ENCODE measurements around the gene IL15RA. TPM values are rescaled to one million over a fixed set of nuclear protein-coding genes. Genes with fewer than 3 reads are reported as not detected.
A peak's percentile ranks its signal among the peaks of the same experiment; 100 is the strongest.

The IL15RA gene
- total RNA-seq, 1 donor from 2014 or later, result 0.48 TPM

GRCh38 chr10:5953676-5954075 lies 23.7 kb downstream of the IL15RA start:
- Mint-ChIP-seq H3K4me3 (ENCODE audit: low read depth) (no peak overlapping the region), H3K27ac (no peak overlapping the region), H3K27me3 (peaks cover 19% of the 10 kb centered on the region), H3K36me3 (ENCODE audit: insufficient read depth) (no peaks in the 10 kb centered on the region), H3K4me1 (ENCODE audit: low read depth) (no peaks in the 10 kb centered on the region), H3K9me3 (ENCODE audit: low read depth) (no peaks in the 10 kb centered on the region)
- DNase-seq (ENCODE audit: low spot score, unreplicated experiment), result no peak
- TF ChIP-seq, protein P1, sequence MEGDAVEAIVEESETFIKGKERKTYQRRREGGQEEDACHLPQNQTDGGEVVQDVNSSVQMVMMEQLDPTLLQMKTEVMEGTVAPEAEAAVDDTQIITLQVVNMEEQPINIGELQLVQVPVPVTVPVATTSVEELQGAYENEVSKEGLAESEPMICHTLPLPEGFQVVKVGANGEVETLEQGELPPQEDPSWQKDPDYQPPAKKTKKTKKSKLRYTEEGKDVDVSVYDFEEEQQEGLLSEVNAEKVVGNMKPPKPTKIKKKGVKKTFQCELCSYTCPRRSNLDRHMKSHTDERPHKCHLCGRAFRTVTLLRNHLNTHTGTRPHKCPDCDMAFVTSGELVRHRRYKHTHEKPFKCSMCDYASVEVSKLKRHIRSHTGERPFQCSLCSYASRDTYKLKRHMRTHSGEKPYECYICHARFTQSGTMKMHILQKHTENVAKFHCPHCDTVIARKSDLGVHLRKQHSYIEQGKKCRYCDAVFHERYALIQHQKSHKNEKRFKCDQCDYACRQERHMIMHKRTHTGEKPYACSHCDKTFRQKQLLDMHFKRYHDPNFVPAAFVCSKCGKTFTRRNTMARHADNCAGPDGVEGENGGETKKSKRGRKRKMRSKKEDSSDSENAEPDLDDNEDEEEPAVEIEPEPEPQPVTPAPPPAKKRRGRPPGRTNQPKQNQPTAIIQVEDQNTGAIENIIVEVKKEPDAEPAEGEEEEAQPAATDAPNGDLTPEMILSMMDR (IDR thresholded peaks at IDR 0.05; ENCODE audit: unreplicated experiment), result no peak

DNA sequence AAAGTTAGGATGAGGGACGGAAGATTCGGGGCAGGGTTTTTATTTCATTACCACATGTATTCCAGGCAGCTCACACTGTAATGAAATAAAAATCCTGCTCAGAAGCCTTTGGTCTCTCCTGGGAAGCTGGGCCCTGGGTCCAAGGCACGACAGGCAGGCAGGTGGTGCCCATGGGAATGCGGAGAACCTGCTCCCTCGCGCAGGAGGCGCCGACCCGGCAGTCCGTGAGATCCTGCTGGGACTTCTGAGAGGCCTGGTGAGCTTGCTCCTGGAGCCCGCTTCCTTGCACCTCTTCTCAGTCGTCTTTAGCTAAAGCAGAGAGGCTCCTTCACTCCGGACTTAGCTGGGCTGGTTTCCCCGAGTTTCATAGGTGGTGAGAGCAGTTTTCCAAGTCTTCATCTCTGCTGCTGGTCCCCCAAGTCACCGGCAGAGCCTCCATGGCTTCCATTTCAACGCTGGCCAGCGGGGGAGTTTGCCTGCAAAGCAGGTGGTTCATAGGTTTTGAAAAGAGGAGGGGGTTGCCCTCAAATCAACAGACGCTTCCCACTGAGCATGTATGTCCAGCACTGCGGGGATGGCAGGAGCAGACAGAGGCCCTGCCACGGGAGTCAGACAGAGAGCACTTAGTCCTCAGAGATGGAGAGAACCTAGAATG lies 24.5 kb downstream of the IL15RA start:
- H3K27me3 Mint-ChIP-seq, result peaks cover 23% of the 10 kb centered on the region
- H3K27ac Mint-ChIP-seq, result no peak overlapping the region
- DNase-seq (ENCODE audit: low spot score, unreplicated experiment), result no peak
- H3K4me3 Mint-ChIP-seq (ENCODE audit: low read depth), result no peak overlapping the region
- TF ChIP-seq, protein P1 (IDR thresholded peaks at IDR 0.05; ENCODE audit: unreplicated experiment), result no peak
- H3K9me3 Mint-ChIP-seq (ENCODE audit: low read depth), result no peaks in the 10 kb centered on the region
- no peaks in the 10 kb centered on the region for H3K36me3 Mint-ChIP-seq (ENCODE audit: insufficient read depth)
- H3K4me1 Mint-ChIP-seq (ENCODE audit: low read depth), result no peaks in the 10 kb centered on the region

DNA sequence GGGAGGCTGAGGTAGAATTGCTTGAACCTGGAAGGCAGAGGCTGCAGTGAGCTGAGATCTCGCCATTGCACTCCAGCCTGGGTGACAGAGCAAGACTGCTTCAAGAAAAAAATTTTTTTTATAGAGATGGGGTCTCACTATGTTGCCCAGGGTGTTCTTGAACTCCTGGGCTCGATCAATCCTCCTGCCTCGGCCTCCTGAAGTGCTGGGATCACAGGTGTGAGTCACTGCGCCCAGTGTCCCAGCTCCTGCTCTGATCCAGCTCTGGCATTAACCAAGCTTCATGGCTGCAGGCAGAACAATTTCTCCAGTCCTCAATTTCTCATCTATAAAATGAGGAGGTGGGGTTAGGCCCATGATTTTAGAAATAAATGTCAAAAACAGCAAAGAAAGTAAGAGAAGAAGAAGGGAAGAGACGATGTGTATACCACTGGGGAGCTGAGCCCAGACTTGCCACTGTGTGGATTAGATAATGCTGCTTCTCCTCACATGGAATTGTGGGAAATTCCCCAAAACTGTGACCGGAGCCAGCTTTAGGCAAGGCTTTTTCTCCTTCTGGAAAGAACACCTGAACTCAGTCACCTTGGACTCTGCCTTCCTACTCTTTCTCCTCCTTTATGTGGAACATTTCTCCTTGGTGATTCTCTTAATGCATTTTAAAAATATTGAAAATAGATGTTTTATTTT lies 25.5 kb downstream of the IL15RA start:
- DNase-seq (ENCODE audit: low spot score, unreplicated experiment), result no peak
- H3K27ac Mint-ChIP-seq, result no peak overlapping the region
- TF ChIP-seq, protein P1 (IDR thresholded peaks at IDR 0.05; ENCODE audit: unreplicated experiment), result no peak
- H3K27me3 Mint-ChIP-seq, result peaks cover 26% of the 10 kb centered on the region
- H3K4me3 Mint-ChIP-seq (ENCODE audit: low read depth), result no peak overlapping the region
- no peaks in the 10 kb centered on the region for H3K4me1 Mint-ChIP-seq (ENCODE audit: low read depth)
- no peaks in the 10 kb centered on the region for H3K36me3 Mint-ChIP-seq (ENCODE audit: insufficient read depth)
- H3K9me3 Mint-ChIP-seq (ENCODE audit: low read depth), result no peaks in the 10 kb centered on the region

DNA sequence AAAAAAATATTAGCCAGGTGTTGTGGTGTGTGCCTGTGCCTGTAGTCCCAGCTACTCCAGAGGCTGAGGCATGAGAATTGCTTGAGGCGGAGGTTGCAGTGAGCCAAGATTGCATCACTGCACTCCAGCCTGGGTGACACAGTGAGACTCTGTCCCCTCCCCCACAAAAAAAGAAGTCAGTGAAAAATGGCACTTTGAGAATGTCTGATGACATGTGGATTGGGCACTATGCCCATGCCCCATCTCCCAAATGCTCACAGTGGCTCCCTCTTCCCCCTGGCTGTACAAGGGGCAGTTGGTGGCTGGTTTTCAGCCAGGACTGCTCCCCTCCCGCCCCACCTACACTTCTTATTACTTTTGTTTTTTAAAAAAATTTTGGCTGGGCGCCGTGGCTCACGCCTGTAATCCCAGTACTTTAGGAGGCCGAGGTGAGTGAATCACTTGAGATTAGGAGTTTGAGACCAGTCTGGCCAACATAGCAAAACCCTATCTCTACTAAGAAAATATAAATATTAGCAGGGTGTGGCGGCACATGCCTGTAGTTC lies 26.1 kb downstream of the IL15RA start:
- Mint-ChIP-seq H3K4me1 (ENCODE audit: low read depth) (no peaks in the 10 kb centered on the region), H3K4me3 (ENCODE audit: low read depth) (no peak overlapping the region), H3K36me3 (ENCODE audit: insufficient read depth) (no peaks in the 10 kb centered on the region), H3K9me3 (ENCODE audit: low read depth) (no peaks in the 10 kb centered on the region), H3K27ac (no peak overlapping the region), H3K27me3 (peaks cover 29% of the 10 kb centered on the region)
- TF ChIP-seq, protein P1 (IDR thresholded peaks at IDR 0.05; ENCODE audit: unreplicated experiment), result no peak
- no peak for DNase-seq (ENCODE audit: low spot score, unreplicated experiment)

- DNase-seq (ENCODE audit: low spot score, unreplicated experiment), result no peak
- TF ChIP-seq, protein P1 (IDR thresholded peaks at IDR 0.05; ENCODE audit: unreplicated experiment), result peak; percentile 50
- H3K27me3 Mint-ChIP-seq, result peaks cover 33% of the 10 kb centered on the region
- peaks cover 2% of the 10 kb centered on the region for H3K4me1 Mint-ChIP-seq (ENCODE audit: low read depth)
- no peak overlapping the region for H3K27ac Mint-ChIP-seq
- H3K36me3 Mint-ChIP-seq (ENCODE audit: insufficient read depth), result no peaks in the 10 kb centered on the region
- no peak overlapping the region for H3K4me3 Mint-ChIP-seq (ENCODE audit: low read depth)
- no peaks in the 10 kb centered on the region for H3K9me3 Mint-ChIP-seq (ENCODE audit: low read depth)
Observed at GRCh38 chr10:5949009-5949759, 28.2 kb downstream of the IL15RA start.
